H1 (cell line): ENCODE data around the gene ULK2. TPM values are rescaled to one million over a fixed set of nuclear protein-coding genes. Genes with fewer than 3 reads are reported as not detected.

Source experiments
- CTCF ChIA-PET: fragments of 300-600 bp; sonication (Branson Sonifier 250); formaldehyde crosslinking; loops from one replicate; lab custom pipeline; 2021; ENCODE audit not compliant: partially characterized antibody; lab: Charles Lee
- POLR2A ChIA-PET: fragments of 300-600 bp; sonication (Branson Sonifier 250); formaldehyde crosslinking; loops from one replicate; lab custom pipeline; 2021; ENCODE audit warnings: inconsistent platforms; ENCODE audit not compliant: partially characterized antibody; lab: Charles Lee
- DNase-seq, 2 experiments: peaks; one replicate each; pipeline versions ENCODE4 v3.0.0 to v3.0.0-alpha.2; 2010 to 2022; ENCODE audit warnings: low spot score in 2 of 2, low read depth in 1 of 2, mixed read lengths in 1 of 2
- FAIRE-seq: peaks from 2 replicates; lab custom pipeline; 2011; peaks lifted over from hg19 to GRCh38; lab: Jason Lieb, UNC
- H2AFZ ChIP-seq: 2 replicates; pipeline ENCODE4 v1.8.1; 2012; ENCODE audit warnings: low read length, inconsistent platforms
- H2AK5ac ChIP-seq: 2 replicates; pipeline ENCODE4 v1.6.1; 2013; ENCODE audit warnings: low read depth, low read length
- H2BK120ac ChIP-seq: replicated peaks from 2 replicates; pipeline ENCODE3; 2013; ENCODE audit warnings: low read depth, low read length, inconsistent platforms
- H2BK12ac ChIP-seq: 2 replicates; pipeline ENCODE4 v1.6.1; 2013; ENCODE audit warnings: low read depth, low read length
- H2BK15ac ChIP-seq: 2 replicates; pipeline ENCODE4 v1.6.1; 2013; ENCODE audit warnings: low read length
- H2BK20ac ChIP-seq: 2 replicates; pipeline ENCODE4 v1.6.1; 2013; ENCODE audit warnings: low read length
- H2BK5ac ChIP-seq: 2 replicates; pipeline ENCODE4 v1.6.1; 2013; ENCODE audit warnings: low read depth, low read length
- H3K14ac ChIP-seq: 2 replicates; pipeline ENCODE4 v1.6.1; 2013; ENCODE audit warnings: inconsistent platforms; ENCODE audit not compliant: insufficient read length
- H3K18ac ChIP-seq: 2 replicates; pipeline ENCODE4 v1.6.1; 2013; ENCODE audit warnings: low read length; ENCODE audit errors: extremely low read depth
- H3K23ac ChIP-seq: 2 replicates; pipeline ENCODE4 v1.6.1; 2013; ENCODE audit warnings: inconsistent platforms; ENCODE audit not compliant: insufficient read length
- H3K23me2 ChIP-seq: 2 replicates; pipeline ENCODE4 v1.6.1; 2013; ENCODE audit warnings: low read depth, low read length
- H3K27ac ChIP-seq: 2 replicates; pipeline ENCODE4 v1.6.1; 2011; ENCODE audit warnings: low read depth, low read length, inconsistent platforms
- H3K27me3 ChIP-seq, 4 experiments: replicated peaks in 1 of 4; 1 replicate in 1 of 4; 2 replicates in 3 of 4; pipeline versions ENCODE4 v1.6.1 to v1.8.1; 2011 to 2013; ENCODE audit warnings: low read length in 3 of 4, mild to moderate bottlenecking in 3 of 4, inconsistent platforms in 2 of 4, mixed read lengths in 2 of 4, moderate library complexity in 1 of 4; ENCODE audit not compliant: control insufficient read depth in 3 of 4, insufficient read depth in 3 of 4; ENCODE audit errors: extremely low read depth in 1 of 4
- H3K36me3 ChIP-seq, 4 experiments: 2 replicates each; pipeline versions ENCODE4 v1.6.1 to v1.8.1; 2011 to 2013; ENCODE audit warnings: mild to moderate bottlenecking in 4 of 4, low read length in 3 of 4, moderate library complexity in 2 of 4, control low read depth in 1 of 4, inconsistent platforms in 1 of 4; ENCODE audit not compliant: insufficient read depth in 4 of 4, control insufficient read depth in 2 of 4
- H3K4ac ChIP-seq: replicated peaks from 2 replicates; pipeline ENCODE3; 2013; ENCODE audit warnings: low read length, low read depth, mixed read lengths, inconsistent platforms; ENCODE audit not compliant: insufficient read length
- H3K4me1 ChIP-seq, 4 experiments: replicated peaks in 1 of 4; 1 replicate in 1 of 4; 2 replicates in 3 of 4; pipeline versions ENCODE4 v1.6.1 to v1.8.1; 2011 to 2013; ENCODE audit warnings: low read length in 3 of 4, inconsistent platforms in 2 of 4, mixed read lengths in 1 of 4; ENCODE audit not compliant: insufficient read depth in 4 of 4, control insufficient read depth in 3 of 4
- H3K4me2 ChIP-seq, 2 experiments: 2 replicates each; pipeline versions ENCODE4 v1.6.1 to v1.8.1; 2011 to 2013; ENCODE audit warnings: low read depth in 2 of 2, low read length in 2 of 2, control low read depth in 1 of 2, inconsistent platforms in 1 of 2, mild to moderate bottlenecking in 1 of 2; ENCODE audit not compliant: insufficient read depth in 1 of 2
- H3K4me3 ChIP-seq, 4 experiments: fragments of 200-600, 300-600 bp in 1 of 4; sonication (generic), shearing (Covaris generic), sonication (Bioruptor Twin) in 1 of 4; 2 replicates each; pipeline versions ENCODE4 v1.5.1 to v1.8.1; 2011 to 2016; ENCODE audit warnings: low read length in 4 of 4, low read depth in 3 of 4, control low read depth in 2 of 4, inconsistent platforms in 2 of 4, mild to moderate bottlenecking in 2 of 4, mixed read lengths in 1 of 4, moderate library complexity in 1 of 4; ENCODE audit not compliant: insufficient read depth in 2 of 4; ENCODE audit errors: extremely low read depth in 1 of 4
- H3K56ac ChIP-seq: replicated peaks from 2 replicates; pipeline ENCODE3; 2013; ENCODE audit warnings: low read depth, mild to moderate bottlenecking, mixed read lengths, low read length, inconsistent platforms; ENCODE audit not compliant: insufficient read length
- H3K79me1 ChIP-seq: 2 replicates; pipeline ENCODE4 v1.6.1; 2013; ENCODE audit warnings: low read depth, low read length, control low read depth
- H3K79me2 ChIP-seq, 2 experiments: 2 replicates each; pipeline versions ENCODE4 v1.6.1 to v1.8.1; 2012 to 2013; ENCODE audit warnings: low read length in 2 of 2, mild to moderate bottlenecking in 2 of 2, inconsistent platforms in 1 of 2; ENCODE audit not compliant: insufficient read depth in 2 of 2, control insufficient read depth in 1 of 2
- H3K9ac ChIP-seq, 4 experiments: replicated peaks in 1 of 4; 1 replicate in 1 of 4; 2 replicates in 3 of 4; pipeline versions ENCODE4 v1.6.1 to v1.8.1; 2011 to 2013; ENCODE audit warnings: low read depth in 3 of 4, low read length in 3 of 4, control low read depth in 2 of 4, mild to moderate bottlenecking in 2 of 4, moderate library complexity in 2 of 4, inconsistent platforms in 1 of 4; ENCODE audit errors: extremely low read depth in 1 of 4
- H3K9me3 ChIP-seq, 2 experiments: 2 replicates each; pipeline versions ENCODE4 v1.6.1 to v1.8.1; 2012 to 2013; ENCODE audit warnings: mild to moderate bottlenecking in 2 of 2, moderate library complexity in 2 of 2, control low read depth in 1 of 2, inconsistent platforms in 1 of 2, low read depth in 1 of 2, low read length in 1 of 2, mixed read lengths in 1 of 2; ENCODE audit not compliant: insufficient read depth in 2 of 2
- H4K20me1 ChIP-seq, 2 experiments: replicated peaks in 1 of 2; 2 replicates each; pipeline versions ENCODE3 to v1.8.1; 2011 to 2013; ENCODE audit warnings: inconsistent platforms in 2 of 2, low read length in 2 of 2, mild to moderate bottlenecking in 1 of 2; ENCODE audit not compliant: insufficient read depth in 2 of 2, control insufficient read depth in 1 of 2
- H4K5ac ChIP-seq: 2 replicates; pipeline ENCODE4 v1.6.1; 2013; ENCODE audit warnings: low read length, low read depth, mixed read lengths, inconsistent platforms; ENCODE audit not compliant: insufficient read length
- H4K8ac ChIP-seq: 2 replicates; pipeline ENCODE4 v1.8.0; 2013; ENCODE audit warnings: mild to moderate bottlenecking, moderate library complexity, low read length, inconsistent platforms; ENCODE audit not compliant: insufficient read depth; ENCODE audit errors: extremely low read depth
- H4K91ac ChIP-seq: replicated peaks from 2 replicates; pipeline ENCODE3; 2013; ENCODE audit warnings: low read length, mixed read lengths, inconsistent platforms; ENCODE audit not compliant: insufficient read length
- BACH1 ChIP-seq: IDR thresholded peaks from 2 replicates; pipeline ENCODE4 v1.6.1; 2012; ENCODE audit warnings: low read length, improper control_type of control experiment
- BCL11A ChIP-seq, 2 experiments: IDR thresholded peaks; one replicate each; pipeline ENCODE4 v1.6.1; 2011; ENCODE audit warnings: low read depth in 2 of 2, low read length in 2 of 2, mild to moderate bottlenecking in 2 of 2
- EP300 ChIP-seq, 2 experiments: IDR thresholded peaks; 1 replicate in 1 of 2; 2 replicates in 1 of 2; pipeline ENCODE4 v1.6.1; 2011 to 2012; ENCODE audit warnings: low read depth in 2 of 2, low read length in 2 of 2, mild to moderate bottlenecking in 2 of 2, borderline replicate concordance in 1 of 2, inconsistent platforms in 1 of 2, moderate library complexity in 1 of 2
- GTF2F1 ChIP-seq: IDR thresholded peaks from 2 replicates; pipeline ENCODE4 v1.6.1; 2012; ENCODE audit warnings: low read depth, low read length, improper control_type of control experiment, borderline replicate concordance
- JUND ChIP-seq: IDR thresholded peaks from 2 replicates; pipeline ENCODE4 v1.6.1; 2011; ENCODE audit warnings: mild to moderate bottlenecking, improper control_type of control experiment, low read length
- PHF8 ChIP-seq: fragments of 200-600 bp; sonication (generic); conservative IDR thresholded peaks from 2 replicates; pipeline ENCODE4 v1.7.1; 2012; ENCODE audit warnings: low read depth, mild to moderate bottlenecking, inconsistent platforms, low read length, moderate library complexity
- POLR2AphosphoS5 ChIP-seq: IDR thresholded peaks from 2 replicates; pipeline ENCODE4 v1.6.1; 2011; ENCODE audit warnings: low read depth, low read length
- SP4 ChIP-seq: IDR thresholded peaks from 2 replicates; pipeline ENCODE4 v1.6.1; 2012; ENCODE audit warnings: low read length, inconsistent platforms
- SUZ12 ChIP-seq: fragments of 200-600 bp; sonication (generic); IDR thresholded peaks from 2 replicates; pipeline ENCODE4 v1.6.1; 2012; ENCODE audit warnings: mild to moderate bottlenecking, inconsistent platforms, low read length, moderate library complexity, mixed read lengths
- TAF1 ChIP-seq: IDR thresholded peaks from 2 replicates; pipeline ENCODE4 v1.6.1; 2011; ENCODE audit warnings: mild to moderate bottlenecking, low read depth, low read length
- TAF7 ChIP-seq: optimal IDR thresholded peaks from 2 replicates; pipeline ENCODE3; 2011; ENCODE audit warnings: low read depth, mild to moderate bottlenecking, inconsistent platforms, low read length, moderate library complexity, borderline replicate concordance
- WGBS, 2 experiments: shearing (Covaris generic) in 1 of 2; methylation state at CpG; one replicate each; pipeline versions ENCODE4 v1.1.6 to v1.1.7; 2013 to 2015; ENCODE audit warnings: low lambda C conversion rate in 2 of 2, mixed read lengths in 2 of 2, inconsistent platforms in 1 of 2, low coverage in 1 of 2, missing lambda C conversion rate in 1 of 2; ENCODE audit not compliant: insufficient replicate concordance in 2 of 2, insufficient coverage in 1 of 2, insufficient read length in 1 of 2; ENCODE audit errors: extremely low coverage in 1 of 2, missing lambda C conversion rate in 1 of 2; 5-methylcytosine and 5-hydroxymethylcytosine counted together
- polyA plus RNA-seq, 7 experiments: library from polyadenylated mRNA; depleted of rRNA in 3 of 7; stranded (reverse) in 5 of 7; unstranded in 2 of 7; fragments of >200 nt in 5 of 7; fragments of 200-250 nt in 2 of 7; gene quantifications; 1 replicate in 5 of 7; 2 replicates in 1 of 7; 4 replicates in 1 of 7; pipeline versions ENCODE4 v1.2.1 to v1.2.3, GENCODE V29; 2011 to 2013; ENCODE audit warnings: missing spikeins in 2 of 7, mixed read lengths in 2 of 7
- total RNA-seq: library from RNA; stranded (reverse); fragmentation: NEBNext Ultra II Directional; extraction: Animal tissue kit (Norgen Biotek cat#: 25700); gene quantifications from 2 replicates; pipeline ENCODE4 v1.2.1, GENCODE V29; 2021

ULK2 gene
- total and polyA plus RNA-seq, 2 of the 8 experiments (the other 6 are each of a cell fraction or from before 2014, with no cell fraction given): 5.3 to 9.8 TPM

- Histone ChIP-seq H2AK5ac (no peak overlapping the region), H3K27me3 (no peaks in the 10 kb centered on the region; a peak in 1 of 7 replicates), H3K27ac (no peak overlapping the region), H3K4ac (no peak overlapping the region), H2BK120ac (no peak overlapping the region), H2BK5ac (no peak overlapping the region), H3K79me1 (no peaks in the 10 kb centered on the region), H3K18ac (no peak overlapping the region), H3K4me2 (no peak overlapping the region), H3K23me2 (no peaks in the 10 kb centered on the region), H3K9ac (no peak overlapping the region), H3K9me3 (no peaks in the 10 kb centered on the region), H3K4me3 (no peak overlapping the region), H4K5ac (no peak overlapping the region), H2AFZ (no peak overlapping the region), H3K56ac (no peak overlapping the region), H3K14ac (no peak overlapping the region), H2BK12ac (no peak overlapping the region)
- FAIRE-seq (no peak), DNase-seq (no peak)
- CTCF ChIA-PET: interaction anchor here (1.1 to 1.7 kb wide), 3 partner anchors 10 to 92 kb away, joined by 3 read pairs; partner anchors contain the start of gene ALDH3A1
- no peak for TF ChIP-seq JUND
- no peak for TF ChIP-seq SUZ12
- no peak for TF ChIP-seq TAF7
- no peak for TF ChIP-seq TAF1
- TF ChIP-seq EP300 (IDR thresholded peaks at IDR 0.05; ENCODE audit: borderline replicate concordance in 1 of 2, low read depth in 2 of 2, low read length in 2 of 2): no peak
- no peak for TF ChIP-seq POLR2AphosphoS5
- TF ChIP-seq BACH1: no peak
- no peak for TF ChIP-seq SP4
- no peak for TF ChIP-seq BCL11A (IDR thresholded peaks at IDR 0.05; ENCODE audit: low read depth in 2 of 2, low read length in 2 of 2)
- no peak for TF ChIP-seq GTF2F1
- TF ChIP-seq PHF8: no peak
- TF ChIP-seq, all 59 proteins: peak for 0
- no peak overlapping the region for H2BK15ac ChIP-seq
- H4K8ac ChIP-seq: no peak overlapping the region; the same call in 1 of the 2 replicates
- H2BK20ac ChIP-seq: no peak overlapping the region
- H3K36me3 ChIP-seq: no peaks in the 10 kb centered on the region
- no peaks in the 10 kb centered on the region for H3K79me2 ChIP-seq
- no peaks in the 10 kb centered on the region for H3K4me1 ChIP-seq
- 92% methylated on average over 13 of the region's 14 CpGs; no CpG with 5 or more reads in 1 of the 2 experiments for WGBS, 2 experiments
- H3K23ac ChIP-seq: no peak overlapping the region
- H4K91ac ChIP-seq: no peak overlapping the region
- POLR2A ChIA-PET: no interaction called here
- H4K20me1 ChIP-seq: no peaks in the 10 kb centered on the region
These were observed 129.7 kb downstream of the ULK2 start for GRCh38 chr17:19738073-19738449.
